ENCODE data around the gene DNMBP. TPM values are rescaled to one million over a fixed set of nuclear protein-coding genes. Genes with fewer than 3 reads are reported as not detected.

Gene DNMBP, protein sequence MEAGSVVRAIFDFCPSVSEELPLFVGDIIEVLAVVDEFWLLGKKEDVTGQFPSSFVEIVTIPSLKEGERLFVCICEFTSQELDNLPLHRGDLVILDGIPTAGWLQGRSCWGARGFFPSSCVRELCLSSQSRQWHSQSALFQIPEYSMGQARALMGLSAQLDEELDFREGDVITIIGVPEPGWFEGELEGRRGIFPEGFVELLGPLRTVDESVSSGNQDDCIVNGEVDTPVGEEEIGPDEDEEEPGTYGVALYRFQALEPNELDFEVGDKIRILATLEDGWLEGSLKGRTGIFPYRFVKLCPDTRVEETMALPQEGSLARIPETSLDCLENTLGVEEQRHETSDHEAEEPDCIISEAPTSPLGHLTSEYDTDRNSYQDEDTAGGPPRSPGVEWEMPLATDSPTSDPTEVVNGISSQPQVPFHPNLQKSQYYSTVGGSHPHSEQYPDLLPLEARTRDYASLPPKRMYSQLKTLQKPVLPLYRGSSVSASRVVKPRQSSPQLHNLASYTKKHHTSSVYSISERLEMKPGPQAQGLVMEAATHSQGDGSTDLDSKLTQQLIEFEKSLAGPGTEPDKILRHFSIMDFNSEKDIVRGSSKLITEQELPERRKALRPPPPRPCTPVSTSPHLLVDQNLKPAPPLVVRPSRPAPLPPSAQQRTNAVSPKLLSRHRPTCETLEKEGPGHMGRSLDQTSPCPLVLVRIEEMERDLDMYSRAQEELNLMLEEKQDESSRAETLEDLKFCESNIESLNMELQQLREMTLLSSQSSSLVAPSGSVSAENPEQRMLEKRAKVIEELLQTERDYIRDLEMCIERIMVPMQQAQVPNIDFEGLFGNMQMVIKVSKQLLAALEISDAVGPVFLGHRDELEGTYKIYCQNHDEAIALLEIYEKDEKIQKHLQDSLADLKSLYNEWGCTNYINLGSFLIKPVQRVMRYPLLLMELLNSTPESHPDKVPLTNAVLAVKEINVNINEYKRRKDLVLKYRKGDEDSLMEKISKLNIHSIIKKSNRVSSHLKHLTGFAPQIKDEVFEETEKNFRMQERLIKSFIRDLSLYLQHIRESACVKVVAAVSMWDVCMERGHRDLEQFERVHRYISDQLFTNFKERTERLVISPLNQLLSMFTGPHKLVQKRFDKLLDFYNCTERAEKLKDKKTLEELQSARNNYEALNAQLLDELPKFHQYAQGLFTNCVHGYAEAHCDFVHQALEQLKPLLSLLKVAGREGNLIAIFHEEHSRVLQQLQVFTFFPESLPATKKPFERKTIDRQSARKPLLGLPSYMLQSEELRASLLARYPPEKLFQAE (N-terminal part only)
- total RNA-seq = 27.9 and 38.3 TPM in 2 replicates

DNA sequence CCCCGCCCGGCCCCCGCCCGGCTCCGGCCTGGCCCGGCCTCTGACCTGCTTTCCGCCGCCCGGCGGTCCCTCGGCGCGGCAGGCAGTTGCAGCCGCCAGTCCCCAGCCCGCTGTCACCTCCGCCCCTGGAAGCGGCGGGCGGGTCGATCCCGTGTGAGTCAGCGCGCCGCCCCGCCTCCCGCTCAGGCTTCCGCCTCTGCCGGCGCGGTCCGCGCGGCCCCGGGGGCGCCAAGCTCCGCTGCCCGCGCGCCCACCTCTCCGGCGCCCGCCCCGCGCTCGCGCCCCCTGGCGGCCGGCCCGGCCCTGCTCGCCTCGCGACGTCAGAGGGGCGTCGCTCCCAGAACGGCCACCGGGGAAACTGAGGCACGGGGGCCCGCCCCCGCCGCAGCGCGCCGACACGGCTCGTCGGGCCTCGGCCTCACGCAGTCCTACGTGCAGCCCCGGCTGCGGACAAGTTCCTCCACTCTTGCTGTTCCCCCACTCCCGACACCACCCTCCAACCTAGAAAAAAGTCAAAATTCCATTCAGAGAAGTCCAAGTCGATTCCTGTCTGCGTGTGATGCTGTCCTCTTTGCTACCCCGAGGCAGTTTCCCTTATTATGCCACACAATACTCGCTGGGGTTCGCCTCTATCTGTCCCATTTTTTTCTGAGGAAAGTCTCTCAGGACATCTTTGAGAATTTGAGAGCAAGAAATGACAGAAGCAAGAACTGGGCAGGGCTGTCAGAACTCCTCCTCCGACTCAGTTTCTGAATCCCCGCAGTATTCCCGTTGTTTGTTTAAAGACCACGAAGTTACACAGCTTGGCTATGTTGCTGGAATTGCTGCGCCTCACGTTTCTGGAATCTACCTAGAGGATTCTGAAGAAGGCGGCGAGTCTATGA lies at the start of gene DNMBP:
Gene DNMBP, minus strand, starts transcription at position 155 of the 884 bp plus-strand sequence. CDS start 37,823 bp downstream, outside the sequence.

Other genes with a start within 250 kb of the DNMBP start
- gene ABCC2, start 227.3 kb downstream of the DNMBP start, total RNA-seq = 12.1 and 22.7 TPM in 2 replicates
- not detected in 2 replicates for gene CPN1, start 71.9 kb upstream of the DNMBP start, total RNA-seq
- gene ERLIN1, start 176.1 kb upstream of the DNMBP start, total RNA-seq = 33.8 and 53.8 TPM in 2 replicates
- gene CHUK, start 219.6 kb upstream of the DNMBP start, total RNA-seq = 14.3 and 20.7 TPM in 2 replicates